HG03565 (cell line): ENCODE results near the gene CIT.

Source experiments
- ATAC-seq: cut with Tn5 transposase; IDR thresholded peaks from one replicate; pipeline ENCODE4 v1.9.1; 2021; ENCODE audit warnings: mild to moderate bottlenecking, moderate library complexity; ENCODE audit not compliant: unreplicated experiment

Gene CIT

GRCh38 chr12:119809023-119809422, 68.1 kb downstream of the CIT start:
- no peak for ATAC-seq

GRCh38 chr12:119808441-119808840, 68.7 kb downstream of the CIT start:
- ATAC-seq: no peak

GRCh38 chr12:119807380-119807779, 69.7 kb downstream of the CIT start:
- ATAC-seq: no peak

GRCh38 chr12:119804011-119804641, 73.0 kb downstream of the CIT start:
- no peak for ATAC-seq

- no peak for ATAC-seq
These were observed 73.7 kb downstream of the CIT start for GRCh38 chr12:119803381-119803791.

- no peak for ATAC-seq
These were observed 74.6 kb downstream of the CIT start for GRCh38 chr12:119802472-119802871.

- no peak for ATAC-seq
These were observed 80.0 kb downstream of the CIT start for GRCh38 chr12:119797090-119797489.

- no peak for ATAC-seq
These were observed 80.8 kb downstream of the CIT start for GRCh38 chr12:119796292-119796691.

- no peak for ATAC-seq
These were observed 85.7 kb downstream of the CIT start for GRCh38 chr12:119791453-119791852.

- no peak for ATAC-seq
These were observed 88.3 kb downstream of the CIT start for GRCh38 chr12:119788786-119789185.

GRCh38 chr12:119786539-119786938, 90.6 kb downstream of the CIT start:
- ATAC-seq: no peak

- no peak for ATAC-seq
These were observed 92.4 kb downstream of the CIT start for GRCh38 chr12:119784673-119785072.

- ATAC-seq: no peak
These were observed 93.3 kb downstream of the CIT start for GRCh38 chr12:119783787-119784186.

GRCh38 chr12:119781804-119782203, 95.3 kb downstream of the CIT start:
- ATAC-seq: no peak

- no peak for ATAC-seq
These were observed 96.2 kb downstream of the CIT start for GRCh38 chr12:119780786-119781434.

- no peak for ATAC-seq
These were observed 101.7 kb downstream of the CIT start for GRCh38 chr12:119775246-119775895.

GRCh38 chr12:119772431-119772830, 104.7 kb downstream of the CIT start:
- ATAC-seq: no peak

GRCh38 chr12:119770146-119770545, 107.0 kb downstream of the CIT start:
- no peak for ATAC-seq

GRCh38 chr12:119762619-119763018, 114.5 kb downstream of the CIT start:
- no peak for ATAC-seq

GRCh38 chr12:119758722-119759121, 118.4 kb downstream of the CIT start:
- no peak for ATAC-seq

- no peak for ATAC-seq
These were observed 118.9 kb downstream of the CIT start for GRCh38 chr12:119758234-119758633.

- ATAC-seq: no peak
These were observed 125.2 kb downstream of the CIT start for GRCh38 chr12:119751961-119752360.
